H1 (cell line): ENCODE results near the gene NADSYN1. TPM values are rescaled to one million over a fixed set of nuclear protein-coding genes. Genes with fewer than 3 reads are reported as not detected.

Source experiments
- CTCF ChIA-PET: fragments of 300-600 bp; sonication (Branson Sonifier 250); formaldehyde crosslinking; loops from one replicate; lab custom pipeline; 2021; ENCODE audit not compliant: partially characterized antibody; lab: Charles Lee
- POLR2A ChIA-PET: fragments of 300-600 bp; sonication (Branson Sonifier 250); formaldehyde crosslinking; loops from one replicate; lab custom pipeline; 2021; ENCODE audit warnings: inconsistent platforms; ENCODE audit not compliant: partially characterized antibody; lab: Charles Lee
- DNase-seq, 2 experiments: peaks; one replicate each; pipeline versions ENCODE4 v3.0.0 to v3.0.0-alpha.2; 2010 to 2022; ENCODE audit warnings: low spot score in 2 of 2, low read depth in 1 of 2, mixed read lengths in 1 of 2
- FAIRE-seq: peaks from 2 replicates; lab custom pipeline; 2011; peaks lifted over from hg19 to GRCh38; lab: Jason Lieb, UNC
- H2AFZ ChIP-seq: 2 replicates; pipeline ENCODE4 v1.8.1; 2012; ENCODE audit warnings: low read length, inconsistent platforms
- H2AK5ac ChIP-seq: 2 replicates; pipeline ENCODE4 v1.6.1; 2013; ENCODE audit warnings: low read depth, low read length
- H2BK120ac ChIP-seq: replicated peaks from 2 replicates; pipeline ENCODE3; 2013; ENCODE audit warnings: low read depth, low read length, inconsistent platforms
- H2BK12ac ChIP-seq: 2 replicates; pipeline ENCODE4 v1.6.1; 2013; ENCODE audit warnings: low read depth, low read length
- H2BK15ac ChIP-seq: 2 replicates; pipeline ENCODE4 v1.6.1; 2013; ENCODE audit warnings: low read length
- H2BK20ac ChIP-seq: 2 replicates; pipeline ENCODE4 v1.6.1; 2013; ENCODE audit warnings: low read length
- H2BK5ac ChIP-seq: 2 replicates; pipeline ENCODE4 v1.6.1; 2013; ENCODE audit warnings: low read depth, low read length
- H3K14ac ChIP-seq: 2 replicates; pipeline ENCODE4 v1.6.1; 2013; ENCODE audit warnings: inconsistent platforms; ENCODE audit not compliant: insufficient read length
- H3K18ac ChIP-seq: 2 replicates; pipeline ENCODE4 v1.6.1; 2013; ENCODE audit warnings: low read length; ENCODE audit errors: extremely low read depth
- H3K23ac ChIP-seq: 2 replicates; pipeline ENCODE4 v1.6.1; 2013; ENCODE audit warnings: inconsistent platforms; ENCODE audit not compliant: insufficient read length
- H3K23me2 ChIP-seq: 2 replicates; pipeline ENCODE4 v1.6.1; 2013; ENCODE audit warnings: low read depth, low read length
- H3K27ac ChIP-seq: 2 replicates; pipeline ENCODE4 v1.6.1; 2011; ENCODE audit warnings: low read depth, low read length, inconsistent platforms
- H3K27me3 ChIP-seq, 4 experiments: replicated peaks in 1 of 4; 1 replicate in 1 of 4; 2 replicates in 3 of 4; pipeline versions ENCODE4 v1.6.1 to v1.8.1; 2011 to 2013; ENCODE audit warnings: low read length in 3 of 4, mild to moderate bottlenecking in 3 of 4, inconsistent platforms in 2 of 4, mixed read lengths in 2 of 4, moderate library complexity in 1 of 4; ENCODE audit not compliant: control insufficient read depth in 3 of 4, insufficient read depth in 3 of 4; ENCODE audit errors: extremely low read depth in 1 of 4
- H3K36me3 ChIP-seq, 4 experiments: 2 replicates each; pipeline versions ENCODE4 v1.6.1 to v1.8.1; 2011 to 2013; ENCODE audit warnings: mild to moderate bottlenecking in 4 of 4, low read length in 3 of 4, moderate library complexity in 2 of 4, control low read depth in 1 of 4, inconsistent platforms in 1 of 4; ENCODE audit not compliant: insufficient read depth in 4 of 4, control insufficient read depth in 2 of 4
- H3K4ac ChIP-seq: replicated peaks from 2 replicates; pipeline ENCODE3; 2013; ENCODE audit warnings: low read length, low read depth, mixed read lengths, inconsistent platforms; ENCODE audit not compliant: insufficient read length
- H3K4me1 ChIP-seq, 4 experiments: replicated peaks in 1 of 4; 1 replicate in 1 of 4; 2 replicates in 3 of 4; pipeline versions ENCODE4 v1.6.1 to v1.8.1; 2011 to 2013; ENCODE audit warnings: low read length in 3 of 4, inconsistent platforms in 2 of 4, mixed read lengths in 1 of 4; ENCODE audit not compliant: insufficient read depth in 4 of 4, control insufficient read depth in 3 of 4
- H3K4me2 ChIP-seq, 2 experiments: 2 replicates each; pipeline versions ENCODE4 v1.6.1 to v1.8.1; 2011 to 2013; ENCODE audit warnings: low read depth in 2 of 2, low read length in 2 of 2, control low read depth in 1 of 2, inconsistent platforms in 1 of 2, mild to moderate bottlenecking in 1 of 2; ENCODE audit not compliant: insufficient read depth in 1 of 2
- H3K4me3 ChIP-seq, 4 experiments: fragments of 200-600, 300-600 bp in 1 of 4; sonication (generic), shearing (Covaris generic), sonication (Bioruptor Twin) in 1 of 4; 2 replicates each; pipeline versions ENCODE4 v1.5.1 to v1.8.1; 2011 to 2016; ENCODE audit warnings: low read length in 4 of 4, low read depth in 3 of 4, control low read depth in 2 of 4, inconsistent platforms in 2 of 4, mild to moderate bottlenecking in 2 of 4, mixed read lengths in 1 of 4, moderate library complexity in 1 of 4; ENCODE audit not compliant: insufficient read depth in 2 of 4; ENCODE audit errors: extremely low read depth in 1 of 4
- H3K56ac ChIP-seq: replicated peaks from 2 replicates; pipeline ENCODE3; 2013; ENCODE audit warnings: low read depth, mild to moderate bottlenecking, mixed read lengths, low read length, inconsistent platforms; ENCODE audit not compliant: insufficient read length
- H3K79me1 ChIP-seq: 2 replicates; pipeline ENCODE4 v1.6.1; 2013; ENCODE audit warnings: low read depth, low read length, control low read depth
- H3K79me2 ChIP-seq, 2 experiments: 2 replicates each; pipeline versions ENCODE4 v1.6.1 to v1.8.1; 2012 to 2013; ENCODE audit warnings: low read length in 2 of 2, mild to moderate bottlenecking in 2 of 2, inconsistent platforms in 1 of 2; ENCODE audit not compliant: insufficient read depth in 2 of 2, control insufficient read depth in 1 of 2
- H3K9ac ChIP-seq, 4 experiments: replicated peaks in 1 of 4; 1 replicate in 1 of 4; 2 replicates in 3 of 4; pipeline versions ENCODE4 v1.6.1 to v1.8.1; 2011 to 2013; ENCODE audit warnings: low read depth in 3 of 4, low read length in 3 of 4, control low read depth in 2 of 4, mild to moderate bottlenecking in 2 of 4, moderate library complexity in 2 of 4, inconsistent platforms in 1 of 4; ENCODE audit errors: extremely low read depth in 1 of 4
- H3K9me3 ChIP-seq, 2 experiments: 2 replicates each; pipeline versions ENCODE4 v1.6.1 to v1.8.1; 2012 to 2013; ENCODE audit warnings: mild to moderate bottlenecking in 2 of 2, moderate library complexity in 2 of 2, control low read depth in 1 of 2, inconsistent platforms in 1 of 2, low read depth in 1 of 2, low read length in 1 of 2, mixed read lengths in 1 of 2; ENCODE audit not compliant: insufficient read depth in 2 of 2
- H4K20me1 ChIP-seq, 2 experiments: replicated peaks in 1 of 2; 2 replicates each; pipeline versions ENCODE3 to v1.8.1; 2011 to 2013; ENCODE audit warnings: inconsistent platforms in 2 of 2, low read length in 2 of 2, mild to moderate bottlenecking in 1 of 2; ENCODE audit not compliant: insufficient read depth in 2 of 2, control insufficient read depth in 1 of 2
- H4K5ac ChIP-seq: 2 replicates; pipeline ENCODE4 v1.6.1; 2013; ENCODE audit warnings: low read length, low read depth, mixed read lengths, inconsistent platforms; ENCODE audit not compliant: insufficient read length
- H4K8ac ChIP-seq: 2 replicates; pipeline ENCODE4 v1.8.0; 2013; ENCODE audit warnings: mild to moderate bottlenecking, moderate library complexity, low read length, inconsistent platforms; ENCODE audit not compliant: insufficient read depth; ENCODE audit errors: extremely low read depth
- H4K91ac ChIP-seq: replicated peaks from 2 replicates; pipeline ENCODE3; 2013; ENCODE audit warnings: low read length, mixed read lengths, inconsistent platforms; ENCODE audit not compliant: insufficient read length
- FOSL1 ChIP-seq: IDR thresholded peaks from 2 replicates; pipeline ENCODE4 v1.6.1; 2011; ENCODE audit warnings: mild to moderate bottlenecking, low read depth, low read length, moderate library complexity; ENCODE audit not compliant: insufficient read depth
- SAP30 ChIP-seq: fragments of 300-600 bp; sonication (generic); IDR thresholded peaks from 2 replicates; pipeline ENCODE4 v1.7.1; 2012; ENCODE audit warnings: low read length, moderate library complexity, mild to moderate bottlenecking, inconsistent platforms; ENCODE audit not compliant: insufficient read depth, insufficient replicate concordance
- WGBS, 2 experiments: shearing (Covaris generic) in 1 of 2; methylation state at CpG; one replicate each; pipeline versions ENCODE4 v1.1.6 to v1.1.7; 2013 to 2015; ENCODE audit warnings: low lambda C conversion rate in 2 of 2, mixed read lengths in 2 of 2, inconsistent platforms in 1 of 2, low coverage in 1 of 2, missing lambda C conversion rate in 1 of 2; ENCODE audit not compliant: insufficient replicate concordance in 2 of 2, insufficient coverage in 1 of 2, insufficient read length in 1 of 2; ENCODE audit errors: extremely low coverage in 1 of 2, missing lambda C conversion rate in 1 of 2; 5-methylcytosine and 5-hydroxymethylcytosine counted together
- polyA plus RNA-seq, 7 experiments: library from polyadenylated mRNA; depleted of rRNA in 3 of 7; stranded (reverse) in 5 of 7; unstranded in 2 of 7; fragments of >200 nt in 5 of 7; fragments of 200-250 nt in 2 of 7; gene quantifications; 1 replicate in 5 of 7; 2 replicates in 1 of 7; 4 replicates in 1 of 7; pipeline versions ENCODE4 v1.2.1 to v1.2.3, GENCODE V29; 2011 to 2013; ENCODE audit warnings: missing spikeins in 2 of 7, mixed read lengths in 2 of 7
- total RNA-seq: library from RNA; stranded (reverse); fragmentation: NEBNext Ultra II Directional; extraction: Animal tissue kit (Norgen Biotek cat#: 25700); gene quantifications from 2 replicates; pipeline ENCODE4 v1.2.1, GENCODE V29; 2021

Gene NADSYN1
- total and polyA plus RNA-seq, 2 of the 8 experiments (the other 6 are each of a cell fraction or from before 2014, with no cell fraction given): 38.3 to 38.6 TPM

DNA sequence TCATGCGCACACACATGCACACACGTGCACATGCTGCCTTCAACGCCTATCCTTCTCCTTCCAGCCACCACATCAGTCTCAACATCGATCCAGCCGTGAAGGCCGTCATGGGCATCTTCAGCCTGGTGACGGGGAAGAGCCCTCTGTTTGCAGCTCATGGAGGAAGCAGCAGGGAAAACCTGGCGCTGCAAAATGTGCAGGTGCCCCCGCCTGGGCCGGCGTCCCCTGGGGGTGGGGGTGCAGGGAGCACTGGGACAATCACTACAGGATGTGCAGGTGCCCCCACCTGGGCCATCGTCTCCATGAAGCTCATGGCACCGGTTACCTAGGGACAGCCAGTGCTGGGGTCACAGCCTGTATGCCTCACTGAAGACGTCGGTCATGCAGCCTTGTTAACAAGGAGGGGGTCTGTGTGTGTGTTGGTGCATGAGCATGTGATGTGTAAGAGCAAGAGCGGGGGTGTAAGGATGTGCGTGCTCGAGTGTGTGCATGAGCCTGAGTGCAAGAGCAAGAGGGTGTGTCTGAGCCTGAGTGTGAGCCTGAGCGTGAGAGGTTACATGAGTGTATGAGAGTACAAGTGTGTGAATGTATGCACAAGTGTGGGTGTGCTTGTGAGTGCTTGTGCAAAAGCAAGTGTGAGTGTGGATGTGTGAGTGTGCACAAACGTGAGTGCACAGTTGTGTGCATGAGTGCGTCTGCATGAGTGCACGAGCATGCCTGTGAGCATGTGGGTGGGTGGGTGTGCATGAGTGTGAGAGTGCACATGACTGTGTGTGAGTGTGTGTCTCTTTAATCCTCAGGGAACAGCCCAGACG, 31.5 kb downstream of the NADSYN1 start:
- Histone ChIP-seq H3K9ac (peak overlapping the region in 1 of 4 experiments; percentile 32; a peak in 1 of 7 replicates), H2BK120ac (no peak overlapping the region), H4K91ac (no peak overlapping the region), H3K79me2 (no peaks in the 10 kb centered on the region), H2BK12ac (no peak overlapping the region), H2BK5ac (no peak overlapping the region), H3K14ac (no peak overlapping the region), H3K4ac (no peak overlapping the region), H4K20me1 (peaks cover 4 to 17% of the 10 kb centered on the region in 2 experiments), H3K27me3 (no peaks in the 10 kb centered on the region), H3K79me1 (no peaks in the 10 kb centered on the region), H2AK5ac (no peak overlapping the region), H3K9me3 (no peaks in the 10 kb centered on the region), H3K4me1 (no peaks in the 10 kb centered on the region), H3K4me2 (no peak overlapping the region), H2BK15ac (no peak overlapping the region), H4K8ac (no peak overlapping the region), H2AFZ (no peak overlapping the region), H3K4me3 (no peak overlapping the region), H3K27ac (no peak overlapping the region), H3K36me3 (peaks cover 8 to 24% (median 19%) of the 10 kb centered on the region in 4 experiments; a peak in 7 of 8 replicates), H3K18ac (no peak overlapping the region), H3K23me2 (peaks cover 4% of the 10 kb centered on the region; the same call in 1 of the 2 replicates), H4K5ac (no peak overlapping the region), H3K56ac (no peak overlapping the region), H3K23ac (no peak overlapping the region), H2BK20ac (no peak overlapping the region)
- no peak for DNase-seq
- TF ChIP-seq SAP30 (no peak), FOSL1 (no peak)
- no peak for FAIRE-seq
- ChIA-PET CTCF (no interaction called here), POLR2A (interaction anchor here (0.6 kb wide), 1 partner anchor 18 kb away, joined by 3 read pairs; no protein-coding TSS in a partner anchor)
- 95% methylated on average over 21 of the region's 23 CpGs; no CpG with 5 or more reads in 1 of the 2 experiments for WGBS, 2 experiments
